22Rv1 (cell line): Measurements from ENCODE around the gene PBX3.

Experiments
- H3K27ac ChIP-seq: fragments of 450-650 bp; 2 replicates; pipeline ENCODE4 v1.5.1; 2017
- CTCF ChIP-seq: fragments of 450-650 bp; IDR thresholded peaks from 2 replicates; pipeline ENCODE4 v1.5.1; 2017; ENCODE audit warnings: mild to moderate bottlenecking
- ZFX ChIP-seq: fragments of 450-650 bp; IDR thresholded peaks from 2 replicates; pipeline ENCODE4 v1.6.1; 2017; ENCODE audit warnings: antibody characterized with exemption, borderline replicate concordance

Gene PBX3

GRCh38 chr9:125948887-125949596 is 201.9 kb downstream of the PBX3 start:
- TF ChIP-seq ZFX: no peak
- TF ChIP-seq CTCF: no peak
- H3K27ac ChIP-seq: no peak overlapping the region

GRCh38 chr9:125949703-125950460 is 202.7 kb downstream of the PBX3 start:
- TF ChIP-seq CTCF (no peak), ZFX (no peak)
- no peak overlapping the region for H3K27ac ChIP-seq

GRCh38 chr9:125950880-125951471 is 203.8 kb downstream of the PBX3 start:
- TF ChIP-seq CTCF: no peak
- TF ChIP-seq ZFX: no peak
- H3K27ac ChIP-seq: no peak overlapping the region

DNA sequence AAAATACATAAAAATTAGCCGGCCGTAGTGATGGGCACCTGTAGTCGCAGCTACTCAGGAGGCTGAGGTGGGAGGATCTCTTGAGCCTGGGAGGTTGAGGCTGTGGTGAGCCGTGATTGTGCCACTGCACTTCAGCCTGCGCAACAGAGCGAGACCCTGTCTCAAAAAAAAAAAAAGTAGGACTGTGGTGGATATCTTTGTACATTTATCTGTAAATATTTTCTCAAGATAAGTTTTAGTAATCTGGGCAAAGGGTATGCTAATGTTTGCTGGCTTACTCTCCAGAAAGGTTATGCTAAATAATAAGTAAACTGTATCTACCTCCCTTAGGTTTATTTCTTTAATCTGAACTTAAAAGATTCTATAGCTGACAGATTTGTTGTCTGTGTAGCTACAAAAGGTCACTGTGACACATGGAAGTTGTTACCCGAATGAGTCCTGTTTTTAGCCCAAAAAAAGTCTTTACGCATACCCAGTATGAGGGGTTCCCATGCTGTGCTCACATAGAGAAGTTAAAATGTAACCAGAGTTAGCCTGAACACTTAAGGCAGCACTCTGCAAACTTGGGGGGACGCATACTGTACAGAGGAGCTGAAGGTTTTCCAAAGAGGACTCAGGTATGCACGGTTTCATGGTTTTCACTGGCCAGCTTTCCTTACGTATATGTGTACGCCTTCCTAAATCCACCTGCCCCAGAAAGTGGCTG is 206.3 kb downstream of the PBX3 start:
- TF ChIP-seq CTCF (no peak), ZFX (no peak)
- no peak overlapping the region for H3K27ac ChIP-seq

- no peak for TF ChIP-seq CTCF
- no peak for TF ChIP-seq ZFX
- no peak overlapping the region for H3K27ac ChIP-seq
Measured at GRCh38 chr9:125956102-125956501, 208.9 kb downstream of the PBX3 start.

GRCh38 chr9:125959315-125959714 is 212.1 kb downstream of the PBX3 start:
- no peak overlapping the region for H3K27ac ChIP-seq
- TF ChIP-seq ZFX (no peak), CTCF (no peak)
